Stimulated activated CD8-positive, alpha-beta memory T cell treated with anti-CD3 and anti-CD28 coated beads, Interleukin-12 subunit alpha, Interleukin-12 subunit beta, amount 100 ng/mL, for 24 hours (primary cell): ENCODE measurements around the gene SIPA1L2.

Experiments
- DNase-seq: peaks from one replicate; pipeline ENCODE4 v3.0.0-alpha.2; 2020; ENCODE audit errors: extremely low read depth

The SIPA1L2 gene

DNA sequence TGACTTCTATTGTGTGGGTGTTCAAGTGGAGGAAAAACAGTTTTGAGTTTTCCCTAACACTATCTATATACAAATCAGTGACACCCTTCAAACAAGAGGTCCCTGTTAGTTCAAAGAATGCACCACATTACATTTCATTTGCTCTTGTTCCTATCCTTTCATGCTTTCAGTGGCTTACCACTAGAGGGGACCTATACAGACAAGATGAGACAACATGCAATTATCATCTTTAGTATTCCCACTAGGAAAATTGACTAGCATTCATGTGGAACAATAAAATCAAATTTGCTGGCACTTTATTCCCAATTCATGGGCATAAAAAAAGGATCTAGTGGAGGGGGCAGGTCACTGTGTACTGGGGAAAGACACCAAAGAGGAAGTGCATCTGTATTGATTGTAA, 13.3 kb upstream of the SIPA1L2 start:
- DNase-seq = no peak

DNA sequence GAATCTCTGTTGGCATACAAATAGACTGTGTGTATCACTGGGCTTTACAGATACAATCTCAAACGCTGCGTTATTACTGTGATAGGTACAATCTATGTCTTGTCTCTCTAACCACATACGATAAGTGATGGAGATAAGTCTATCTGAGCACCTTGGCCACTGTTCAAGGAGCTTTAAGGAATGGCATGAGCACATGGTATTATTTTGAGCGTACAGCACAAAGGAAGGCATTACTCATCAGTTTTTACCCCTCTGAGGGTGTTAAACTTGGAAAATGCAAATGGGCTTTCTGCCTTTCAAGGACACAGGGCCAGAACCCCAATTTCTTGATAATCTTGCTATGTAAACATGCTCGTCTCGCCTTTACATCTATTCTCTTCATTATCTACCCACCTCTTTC, 11.6 kb upstream of the SIPA1L2 start:
- no peak for DNase-seq

DNA sequence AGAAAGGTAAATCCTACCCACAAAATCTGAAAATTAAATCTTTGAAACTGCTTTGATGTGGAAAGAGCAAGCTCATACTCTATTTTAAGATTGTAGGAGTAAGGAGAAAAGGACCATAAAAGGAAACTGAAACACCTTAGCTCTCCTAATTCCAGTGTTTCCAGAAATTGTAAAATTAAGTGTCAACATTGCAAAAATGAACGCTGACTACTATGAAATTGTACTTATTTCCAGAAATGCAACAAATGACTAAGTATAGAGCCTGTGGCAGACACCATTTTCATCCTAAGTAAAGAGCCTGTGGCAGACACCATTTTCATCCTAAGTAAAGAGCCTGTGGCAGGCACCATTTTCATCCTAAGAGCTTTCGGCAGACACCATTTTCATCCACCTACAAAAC, 6.9 kb upstream of the SIPA1L2 start:
- no peak for DNase-seq

DNA sequence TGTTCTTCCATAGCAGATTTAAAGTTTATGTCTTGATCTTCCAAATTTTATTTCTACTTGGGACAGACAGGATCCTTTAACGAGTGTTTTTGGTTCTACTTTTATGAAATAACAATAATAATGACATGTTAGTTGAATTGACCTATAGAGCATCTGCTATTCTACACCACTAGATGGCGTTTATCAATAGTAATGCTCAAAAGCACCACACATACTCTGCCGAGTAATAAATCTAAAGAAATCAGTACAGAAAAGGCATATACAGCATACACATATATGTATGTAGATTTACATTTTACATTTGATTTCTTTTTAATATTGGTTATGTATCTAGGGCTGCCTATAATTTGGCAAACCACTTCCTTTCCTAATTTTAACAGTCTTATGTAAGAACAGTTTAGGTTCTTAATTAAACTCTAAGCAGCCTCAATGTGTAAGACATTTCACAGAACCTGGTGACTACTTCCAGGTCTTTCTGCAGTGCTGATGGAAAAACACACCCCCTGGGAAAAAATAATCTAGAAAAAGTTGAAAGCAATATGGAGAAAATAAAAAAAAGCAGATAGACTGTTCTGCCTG, 5.9 kb upstream of the SIPA1L2 start:
- DNase-seq = no peak

DNA sequence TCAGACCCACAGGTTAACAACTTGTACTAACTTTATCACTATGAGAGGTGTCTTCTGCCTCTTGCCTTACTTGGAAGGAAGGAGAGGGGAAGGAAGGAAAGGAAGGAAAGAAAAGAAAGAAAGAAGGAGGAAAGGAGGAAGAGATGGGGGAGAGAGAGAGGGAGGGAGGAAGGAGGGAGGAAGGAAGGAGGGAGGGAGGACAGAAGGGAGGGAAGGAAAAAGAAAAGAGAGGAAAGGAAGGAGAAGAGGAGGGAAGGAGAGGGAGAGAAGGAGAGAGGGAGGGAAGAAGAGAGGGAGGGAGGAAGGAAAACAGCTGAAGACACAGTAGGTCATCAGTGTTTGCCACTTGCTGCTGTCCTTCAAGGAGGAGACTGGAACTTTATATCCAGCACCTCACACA, 5.3 kb upstream of the SIPA1L2 start:
- DNase-seq = no peak

DNA sequence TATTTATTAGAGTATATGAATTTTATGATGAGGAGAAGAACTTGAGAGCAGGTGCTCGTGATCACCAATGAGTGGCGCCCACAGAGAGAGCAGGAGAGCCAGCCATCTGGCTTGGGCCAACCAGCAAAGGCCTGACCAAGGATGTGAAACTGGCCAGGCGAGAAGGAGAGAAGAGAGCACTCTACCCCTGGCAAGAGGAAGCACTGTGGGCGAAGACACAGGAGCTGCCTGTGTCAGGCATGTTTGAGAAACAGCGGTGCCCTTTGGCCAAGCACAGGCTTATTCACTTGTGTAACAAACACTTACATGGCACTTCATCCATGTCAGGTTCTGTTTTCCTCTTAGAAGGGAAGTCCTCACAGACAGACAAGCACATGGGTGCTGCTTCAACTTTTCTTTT, 4.2 kb upstream of the SIPA1L2 start:
- DNase-seq = no peak

DNA sequence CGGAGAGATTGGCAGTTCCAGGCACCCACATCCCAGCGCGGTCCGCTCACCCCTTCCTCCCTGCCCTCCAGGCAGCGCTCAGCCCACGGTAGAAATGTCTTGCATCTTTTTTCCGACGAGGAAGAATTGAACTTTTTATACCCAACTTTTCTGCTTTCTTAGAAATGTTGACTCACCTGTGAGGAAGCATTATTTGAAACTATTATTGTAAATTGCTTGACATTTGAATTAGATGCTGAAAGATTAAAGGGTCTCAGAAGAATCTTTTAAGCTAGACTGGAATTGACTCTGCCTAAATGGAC, 912 bp upstream of the SIPA1L2 start:
- no peak for DNase-seq

DNA sequence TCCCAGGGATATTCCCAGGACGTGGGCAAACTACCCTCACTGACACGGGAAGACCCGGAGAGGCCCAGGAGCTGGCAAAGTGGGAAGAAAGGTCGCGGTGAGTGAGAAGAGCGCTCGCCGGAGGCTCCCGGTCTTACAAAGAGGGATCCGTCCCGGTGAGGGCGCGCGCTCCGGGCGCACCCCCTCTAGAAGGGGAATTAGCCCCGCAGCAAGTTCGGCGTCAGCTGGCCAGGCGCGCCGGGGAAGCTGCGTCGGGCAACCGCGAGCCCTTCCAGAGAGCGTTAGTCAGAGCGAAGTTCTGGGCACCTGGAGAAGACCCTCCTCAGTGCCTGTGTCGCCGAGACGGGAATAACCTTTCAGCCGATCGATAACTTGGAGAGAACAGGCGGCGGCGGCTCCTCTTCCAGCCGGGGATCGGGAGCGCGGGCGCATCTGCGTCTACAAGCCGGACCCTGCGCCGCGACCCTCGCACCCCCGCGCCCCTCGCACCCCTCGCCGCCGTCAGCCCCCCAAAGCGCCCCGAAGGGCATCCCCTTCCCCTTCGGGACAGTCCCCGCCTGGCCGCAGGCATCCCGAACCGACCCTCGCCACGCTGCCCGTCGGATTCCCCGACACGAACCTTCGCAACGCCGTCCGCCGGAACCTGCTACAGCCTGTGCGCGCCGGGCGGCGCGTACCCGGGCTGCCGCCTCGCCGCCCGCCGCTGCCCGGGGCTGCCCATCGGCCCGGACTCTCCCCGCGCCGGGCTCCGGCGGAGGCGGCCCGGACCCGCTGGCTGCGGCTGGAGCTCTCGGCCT, 485 bp downstream of the SIPA1L2 start:
- no peak for DNase-seq

DNA sequence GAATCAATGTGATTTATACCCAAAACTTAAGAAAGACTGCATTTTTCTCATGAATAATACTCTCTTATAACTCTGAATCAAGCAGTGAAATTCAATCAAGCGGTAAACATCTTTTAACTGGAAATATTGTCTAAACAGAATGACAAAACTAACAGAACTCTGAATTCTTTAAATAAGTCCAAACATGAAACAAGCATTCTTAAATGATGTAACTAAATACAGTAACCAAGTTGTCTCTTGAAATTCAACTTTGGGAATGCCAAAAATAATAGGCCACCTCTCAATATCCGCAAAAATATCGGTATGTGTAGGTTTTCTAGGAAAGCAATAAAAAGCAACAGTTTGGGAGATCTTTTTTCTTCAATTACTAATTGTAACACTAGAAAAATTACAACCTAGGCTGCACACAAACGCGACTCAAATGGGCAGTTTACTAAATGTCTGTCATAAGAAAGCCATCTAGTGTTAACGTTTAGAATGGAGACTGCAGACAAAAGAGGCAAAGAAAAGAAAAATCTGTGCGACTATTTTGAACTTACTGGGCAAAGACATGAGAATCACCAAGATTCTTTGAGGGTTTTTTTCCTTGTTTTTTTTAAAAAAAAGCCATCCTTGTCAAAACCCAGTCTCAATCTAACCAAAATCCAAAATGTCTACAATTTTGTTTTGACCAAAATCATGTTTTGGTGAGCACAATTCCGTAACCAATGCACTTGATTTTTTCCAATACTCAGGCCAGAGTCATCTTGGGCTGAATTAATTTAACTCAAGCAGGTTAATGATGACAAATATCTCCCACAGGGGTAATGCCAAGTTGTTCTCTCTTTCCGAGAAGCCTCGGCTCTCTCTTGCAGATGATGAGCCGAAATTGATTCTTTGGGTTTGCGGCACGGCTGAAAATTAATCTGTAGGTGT, 1.3 kb downstream of the SIPA1L2 start:
- DNase-seq = no peak

DNA sequence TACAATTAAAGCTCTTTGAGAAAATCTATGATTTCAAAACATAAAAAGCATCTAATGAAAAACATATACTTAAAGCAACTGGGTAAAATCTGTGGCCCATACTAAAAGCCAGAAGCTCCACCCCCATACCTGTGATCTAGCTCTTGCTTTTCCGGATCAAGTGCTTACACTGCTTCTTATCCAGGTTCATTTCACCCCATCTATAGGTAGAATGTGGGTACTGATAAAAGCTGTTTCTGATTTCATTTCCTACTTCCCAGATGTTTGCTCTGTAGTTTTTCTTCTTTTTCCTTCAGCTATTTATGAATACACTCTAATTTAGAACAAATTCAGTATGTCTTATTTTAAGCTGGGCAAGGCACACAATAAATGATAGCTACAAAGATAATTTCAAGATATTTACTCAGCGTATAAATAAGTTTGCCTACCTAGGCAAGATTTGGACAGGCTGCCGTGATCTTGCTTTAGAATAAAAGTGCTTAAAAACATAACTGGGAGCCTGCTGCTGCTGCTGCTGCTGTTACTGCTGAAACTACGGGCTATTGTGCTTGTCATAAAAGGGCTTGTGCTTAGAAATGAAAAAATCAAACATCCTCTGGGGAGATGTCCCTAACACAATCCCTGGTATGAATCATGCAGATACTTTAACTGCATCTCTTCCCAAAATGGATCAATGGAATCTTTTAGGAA, 2.1 kb downstream of the SIPA1L2 start:
- DNase-seq = no peak

DNA sequence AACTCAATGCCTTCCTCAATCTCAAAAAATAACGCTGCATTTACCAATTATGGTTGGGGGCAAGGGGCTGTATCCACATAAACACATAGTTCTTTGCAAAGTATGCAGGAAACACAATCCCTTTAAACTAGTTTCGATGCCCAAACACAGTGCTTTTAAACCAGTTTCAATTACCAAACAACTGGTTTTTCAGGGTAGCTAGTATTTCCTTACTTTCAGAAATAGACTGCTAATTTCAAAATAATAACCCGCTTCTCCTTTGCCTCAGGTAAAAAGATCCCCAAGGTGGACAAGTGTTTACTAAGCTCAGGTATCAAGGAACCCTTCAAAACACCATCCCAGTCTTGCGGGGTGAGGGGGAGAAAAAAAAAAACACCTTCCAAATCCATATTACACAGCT, 2.8 kb downstream of the SIPA1L2 start:
- DNase-seq = no peak

DNA sequence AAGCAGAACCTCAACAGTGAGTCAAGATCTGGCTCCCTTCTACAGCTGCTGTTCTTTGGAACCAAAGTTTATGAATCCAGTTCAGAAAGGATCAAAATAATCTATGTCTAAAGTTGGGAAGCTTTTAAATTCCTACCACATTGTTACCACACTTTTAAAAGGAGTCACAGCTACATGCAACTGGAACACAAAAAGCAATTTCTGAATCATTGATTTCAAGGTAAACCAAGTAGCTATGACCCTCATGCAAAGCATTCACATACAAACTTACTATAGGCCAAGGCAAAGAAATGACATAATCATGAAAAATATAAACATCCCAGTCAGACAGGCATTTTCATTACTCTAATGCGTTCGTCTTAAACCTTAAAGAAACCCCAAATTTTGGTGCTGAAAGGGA, 3.5 kb downstream of the SIPA1L2 start:
- no peak for DNase-seq

DNA sequence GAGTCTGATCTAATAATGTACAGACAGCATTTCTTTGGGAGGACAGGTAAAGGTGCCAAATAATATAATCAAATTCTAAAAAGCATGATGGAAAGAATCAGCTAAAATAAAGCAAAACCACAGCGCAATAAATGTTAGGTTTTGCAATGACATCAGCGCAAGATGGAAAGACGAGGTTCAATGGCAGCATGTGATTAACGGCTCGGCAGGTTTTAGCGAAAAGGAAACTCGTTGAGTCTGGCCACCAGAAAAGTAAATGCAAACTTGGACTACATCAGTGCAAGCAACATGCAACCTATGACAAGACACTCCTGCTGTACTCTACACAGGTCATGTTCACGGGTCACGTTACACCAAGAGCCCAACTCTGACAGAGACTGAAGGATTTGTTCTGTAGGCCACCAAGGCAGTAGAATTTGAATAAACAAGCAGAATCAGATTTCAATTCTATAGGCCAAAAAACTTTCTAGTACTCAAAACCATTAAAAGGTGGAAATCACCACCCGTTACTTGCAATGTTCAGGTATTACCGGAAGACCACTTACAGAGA, 4.5 kb downstream of the SIPA1L2 start:
- no peak for DNase-seq

DNA sequence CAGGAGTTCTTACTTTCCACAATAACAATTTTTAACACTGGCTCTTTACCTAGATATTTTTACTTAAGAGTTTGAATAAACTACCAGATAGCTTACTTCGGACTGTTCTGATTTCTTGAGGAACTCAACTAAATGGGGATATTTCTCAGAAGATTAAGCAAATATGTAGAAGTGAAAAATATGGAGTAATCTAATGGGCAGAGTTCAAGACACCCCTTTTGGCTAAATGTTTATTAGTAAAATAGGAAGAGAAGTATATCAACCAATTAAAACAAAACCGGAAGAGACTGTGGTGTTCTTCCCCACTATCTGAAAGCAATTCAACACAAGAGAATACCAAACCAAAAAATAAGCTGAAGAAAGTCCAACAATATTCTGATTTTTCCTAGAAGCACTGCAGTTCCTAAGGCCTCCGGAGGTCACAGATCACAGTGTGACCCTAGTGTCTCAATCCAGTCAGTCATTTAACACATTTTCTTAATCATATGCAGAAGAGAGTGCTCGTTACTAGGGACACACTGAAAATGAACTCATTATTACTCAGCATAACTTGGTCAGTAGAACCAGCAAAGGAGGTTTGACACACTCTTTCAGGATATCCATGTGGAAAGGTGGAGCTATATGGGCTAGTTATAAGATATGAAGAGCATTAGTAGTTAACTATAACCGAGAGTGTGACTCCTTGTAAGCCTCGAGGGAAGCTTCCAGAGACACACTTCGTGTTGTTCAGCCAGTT, 5.2 kb downstream of the SIPA1L2 start:
- DNase-seq = no peak

DNA sequence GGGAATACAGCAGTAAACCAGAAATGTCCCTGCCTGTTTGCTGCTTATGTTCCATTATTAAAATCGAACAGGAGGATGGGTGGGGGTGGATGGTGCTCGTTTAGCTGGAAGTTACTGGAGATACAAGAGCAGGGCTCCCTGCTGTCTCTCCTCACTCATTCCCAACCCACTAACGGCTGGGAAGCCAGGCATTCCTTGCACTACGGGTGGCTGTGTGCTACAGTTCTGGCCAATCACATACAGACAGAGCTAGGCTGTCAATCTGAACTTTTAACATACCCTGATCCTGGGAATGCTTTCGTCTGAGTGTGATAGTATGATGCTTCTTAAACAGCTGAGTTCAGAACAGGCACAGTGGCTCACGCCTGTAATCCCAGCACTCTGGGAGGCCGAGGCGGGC, 7.0 kb downstream of the SIPA1L2 start:
- no peak for DNase-seq

DNA sequence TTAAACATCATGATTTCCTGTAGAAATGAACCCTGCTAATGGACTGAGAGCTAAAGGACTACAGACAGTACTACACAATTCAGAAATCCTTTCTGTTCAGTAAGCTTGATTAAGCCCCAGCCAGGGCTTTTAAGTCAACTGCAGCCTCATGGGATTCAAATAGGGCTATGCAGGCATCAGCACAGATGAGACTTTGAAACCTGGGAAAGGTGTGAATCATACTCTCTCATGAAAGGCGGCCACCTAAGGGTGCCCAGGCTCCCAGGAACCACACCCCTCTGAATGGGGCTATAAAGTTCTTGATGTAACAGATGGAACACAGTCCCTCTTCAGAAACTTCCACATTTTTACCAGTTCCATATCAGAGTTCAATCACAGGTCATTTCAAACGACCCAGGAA, 7.6 kb downstream of the SIPA1L2 start:
- no peak for DNase-seq

DNA sequence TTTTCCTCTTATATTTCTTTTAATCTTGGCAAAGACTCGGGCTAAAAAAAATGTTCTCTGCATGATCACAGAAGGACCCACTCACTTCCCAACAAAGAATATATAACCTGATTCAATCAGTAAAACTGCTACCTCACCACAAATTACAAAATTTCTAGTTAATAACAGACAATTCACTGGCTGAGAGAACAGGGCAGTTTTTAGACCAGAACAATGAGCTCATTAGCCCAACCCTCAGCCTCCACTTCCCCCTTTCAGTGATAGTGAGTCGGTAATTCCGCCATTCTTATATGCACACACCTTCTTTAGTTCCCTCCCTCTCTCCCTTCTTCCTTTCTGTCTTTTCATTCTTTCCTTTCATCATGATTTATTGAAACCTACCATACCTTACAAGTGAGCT, 8.9 kb downstream of the SIPA1L2 start:
- no peak for DNase-seq

DNA sequence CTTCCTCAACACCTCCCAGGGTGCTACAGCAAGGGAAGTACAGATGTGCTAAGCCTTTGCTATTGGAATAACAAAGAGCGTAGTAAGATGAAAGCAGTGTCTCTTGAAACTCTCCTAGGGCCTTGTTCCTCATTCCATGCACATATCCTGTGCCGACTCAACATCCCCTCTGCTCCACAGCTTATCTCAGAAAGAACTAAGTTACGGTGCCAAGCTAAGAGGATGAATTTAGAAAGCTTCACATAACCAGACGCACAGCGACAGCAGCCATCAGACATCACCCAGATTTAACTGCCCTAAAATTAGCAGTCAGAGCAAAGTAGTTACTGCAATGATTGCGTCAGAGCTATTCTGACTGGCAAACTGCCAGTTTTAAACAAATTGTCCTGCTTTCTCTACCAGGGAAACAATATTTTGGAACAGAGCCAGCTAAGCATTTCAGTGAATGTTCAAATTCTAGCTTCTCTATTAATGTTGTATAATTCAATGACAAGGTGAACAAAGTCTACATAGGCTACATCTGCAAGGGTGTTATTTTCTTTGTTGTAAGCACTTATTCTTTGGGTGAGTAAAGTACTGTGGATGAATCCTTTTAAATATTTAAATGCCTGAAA, 9.5 kb downstream of the SIPA1L2 start:
- DNase-seq = no peak

DNA sequence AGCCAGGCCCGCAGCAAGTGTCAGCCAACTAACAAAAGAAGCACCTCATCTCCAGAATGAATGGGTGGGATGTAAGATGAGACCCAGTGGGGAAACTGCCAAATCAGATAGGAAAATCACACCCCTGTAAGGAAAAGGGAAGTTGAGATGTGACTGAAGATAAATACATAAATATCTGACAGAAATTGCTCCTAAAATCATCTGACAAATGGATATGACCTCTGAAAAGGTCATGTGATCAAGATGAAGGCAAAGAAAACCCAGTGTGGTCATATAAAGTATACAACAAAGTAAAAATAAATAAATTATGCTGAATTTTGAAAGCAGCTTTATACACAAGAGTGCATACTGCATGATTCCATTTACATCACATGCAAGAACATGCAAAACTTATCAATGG, 12.7 kb downstream of the SIPA1L2 start:
- DNase-seq = no peak

DNA sequence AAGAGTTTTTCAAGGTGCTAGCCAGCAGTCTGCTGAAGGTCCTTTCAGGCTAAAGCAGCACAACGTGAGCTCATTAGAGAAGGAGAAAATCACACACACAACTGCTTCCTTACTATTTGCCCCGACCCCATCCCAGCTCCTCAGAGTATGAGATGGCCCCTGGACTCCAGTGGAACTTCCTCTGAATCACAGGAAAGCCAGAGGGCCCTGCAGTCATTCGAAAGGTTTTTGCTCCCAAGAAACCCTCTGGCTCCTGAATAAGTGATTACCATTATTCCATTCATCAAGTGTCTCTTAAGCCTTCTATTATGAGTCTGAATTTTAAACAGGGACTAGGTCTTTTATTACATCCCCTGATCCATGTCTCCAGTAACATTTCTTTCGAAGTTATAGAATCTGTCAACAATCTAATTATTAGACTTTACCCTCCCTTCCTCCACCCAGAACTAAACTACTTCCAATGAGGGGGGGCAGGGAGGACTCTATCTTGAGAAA, 14.6 kb downstream of the SIPA1L2 start:
- no peak for DNase-seq

DNA sequence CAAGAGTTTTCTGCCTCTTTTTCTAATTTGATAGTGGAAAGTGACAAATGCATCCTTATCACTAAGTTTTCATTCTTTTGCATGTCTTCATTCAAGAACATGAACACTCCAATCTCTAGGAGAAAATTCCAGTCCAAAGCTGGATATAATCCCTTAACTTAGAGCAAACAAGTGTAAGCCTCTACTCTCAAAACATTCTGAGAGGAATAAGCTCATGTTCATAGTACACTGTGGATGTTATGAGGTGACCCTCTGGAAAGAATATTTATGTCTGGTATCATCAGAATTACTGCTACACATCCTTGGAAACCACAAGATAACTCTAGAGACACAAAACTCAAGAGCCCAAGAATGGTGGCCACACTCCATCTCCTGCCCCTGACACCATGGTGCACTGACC, 15.1 kb downstream of the SIPA1L2 start:
- DNase-seq = no peak
